ENCODE data around the gene DAAM1.

GRCh38 chr14:59305231-59305630 lies 116.8 kb downstream of the DAAM1 start:
- TF ChIP-seq EZH2phosphoT487 (IDR thresholded peaks at IDR 0.05; ENCODE audit: borderline replicate concordance, low read depth), result no peak
- TF ChIP-seq CHD2 (IDR thresholded peaks at IDR 0.05; ENCODE audit: low read length, partially characterized antibody), result no peak
- TF ChIP-seq USF1 (IDR thresholded peaks at IDR 0.05; ENCODE audit: borderline replicate concordance, low read depth), result no peak
- TF ChIP-seq CTCF (IDR thresholded peaks at IDR 0.05), result no peak
- no peak for TF ChIP-seq POLR2AphosphoS5 (IDR thresholded peaks at IDR 0.05; ENCODE audit: low read depth, low read length)
- TF ChIP-seq MAX (IDR thresholded peaks at IDR 0.05; ENCODE audit: low read depth), result no peak
- no peak for TF ChIP-seq SMC3 (IDR thresholded peaks at IDR 0.05; ENCODE audit: low read depth, low read length)
- no peak for TF ChIP-seq RAD21 (IDR thresholded peaks at IDR 0.05; ENCODE audit: low read length)
- no peak for TF ChIP-seq TAF1 (IDR thresholded peaks at IDR 0.05; ENCODE audit: borderline replicate concordance, low read depth, low read length)
- no peak for TF ChIP-seq TEAD4 (IDR thresholded peaks at IDR 0.05; ENCODE audit: borderline replicate concordance, insufficient read depth)
- no peak for TF ChIP-seq SIN3A (IDR thresholded peaks at IDR 0.05; ENCODE audit: borderline replicate concordance, low read depth, low read length)
- peak; percentile 32; the same call in 1 of the 2 replicates for TF ChIP-seq PBX3 (IDR thresholded peaks at IDR 0.05)
- TF ChIP-seq RXRA (IDR thresholded peaks at IDR 0.05; ENCODE audit: borderline replicate concordance, low read depth), result no peak
- TF ChIP-seq RCOR1 (IDR thresholded peaks at IDR 0.05; ENCODE audit: low read length), result no peak
